Measurements from ENCODE around the gene PTPRN2.

- TF ChIP-seq CTCF (conservative IDR thresholded peaks at IDR 0.05) (no peak), EZH2 (IDR thresholded peaks at IDR 0.05; ENCODE audit: low read depth) (no peak)
Observed at GRCh38 chr7:157684157-157684908, 903.3 kb downstream of the PTPRN2 start.

All from PC-9 (cell line).